Bone marrow (tissue), 2 donors: Measurements from ENCODE around the gene CDK13.
"Not testable (repeated sequence)": the region's sequence is repeated elsewhere in the genome, so short reads cannot be mapped to it uniquely, and the experiment has no call there.

Source experiments
- DNase-seq, 2 donors: peaks; one replicate each; lab custom pipeline; 2025; lab: John Stamatoyannopoulos, UW

Gene CDK13

DNA sequence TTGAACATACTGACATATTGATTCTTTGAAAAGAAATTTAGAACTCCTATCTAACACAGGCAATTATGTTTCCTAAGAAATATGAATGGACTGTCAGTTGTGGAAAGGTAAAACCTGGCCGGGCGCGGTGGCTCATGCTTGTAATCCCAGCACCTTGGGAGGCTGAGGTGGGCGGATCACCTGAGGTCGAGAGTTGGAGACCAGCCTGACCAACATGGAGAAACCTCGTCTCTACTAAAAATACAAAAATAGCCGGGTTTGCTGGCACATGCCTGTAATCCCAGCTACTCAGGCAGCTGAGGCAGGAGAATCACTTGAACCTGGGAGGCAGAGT lies 198.2 kb downstream of the CDK13 start:
- not testable (repeated sequence) for DNase-seq

DNA sequence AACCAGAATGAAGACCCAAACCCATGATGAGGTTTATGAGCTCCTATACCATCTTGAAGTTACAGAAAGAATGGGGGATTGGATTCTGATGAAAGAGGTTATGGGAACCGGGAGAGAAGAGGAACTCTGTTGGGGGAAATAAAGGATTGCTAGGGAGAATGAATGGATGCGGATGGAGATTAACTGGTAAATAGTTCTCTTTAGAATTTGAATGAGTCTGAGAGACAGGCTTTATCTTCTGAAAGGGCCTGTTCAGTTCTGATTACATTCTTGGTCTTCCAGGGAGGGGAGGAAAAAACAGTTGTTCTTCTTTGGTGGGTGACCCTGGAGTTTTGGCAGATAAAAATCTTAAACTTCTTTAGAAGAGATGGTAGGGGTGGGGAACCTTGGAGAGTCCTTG lies 198.6 kb downstream of the CDK13 start:
- no peak for DNase-seq
